Fibroblast of skin of right quadriceps (primary cell): ENCODE data around the gene DCC.
A peak's percentile ranks its signal among the peaks of the same experiment; 100 is the strongest.

Experiments used
- DNase-seq: peaks from one replicate; pipeline ENCODE4 v3.0.0-alpha.2; 2013

Gene DCC

GRCh38 chr18:53536908-53537307 lies 1196.9 kb downstream of the DCC start:
- no peak for DNase-seq

GRCh38 chr18:53541924-53542323 lies 1201.9 kb downstream of the DCC start:
- no peak for DNase-seq

GRCh38 chr18:53543711-53544110 lies 1203.7 kb downstream of the DCC start:
- no peak for DNase-seq

- no peak for DNase-seq
These were observed 1204.9 kb downstream of the DCC start for GRCh38 chr18:53544917-53545316.

- no peak for DNase-seq
These were observed 1212.0 kb downstream of the DCC start for GRCh38 chr18:53551868-53552426.

GRCh38 chr18:53553030-53553429 lies 1213.0 kb downstream of the DCC start:
- DNase-seq: no peak

- DNase-seq: no peak
These were observed 1216.5 kb downstream of the DCC start for GRCh38 chr18:53556450-53556849.

GRCh38 chr18:53560546-53560945 lies 1220.5 kb downstream of the DCC start:
- no peak for DNase-seq

GRCh38 chr18:53566626-53567025 lies 1226.6 kb downstream of the DCC start:
- DNase-seq: no peak

GRCh38 chr18:53567929-53568574 lies 1228.1 kb downstream of the DCC start:
- peak; percentile 37 for DNase-seq
